ENCODE results near the gene TSC2. TPM values are rescaled to one million over a fixed set of nuclear protein-coding genes. Genes with fewer than 3 reads are reported as not detected.
"Not testable (repeated sequence)": the region's sequence is repeated elsewhere in the genome, so short reads cannot be mapped to it uniquely, and the experiment has no call there.

The TSC2 gene
- polyA plus RNA-seq, 2 donors: 31.1 to 66.6 TPM

- not testable (repeated sequence) for H3K27me3 ChIP-seq (ENCODE audit: control insufficient read depth in 1 of 2, insufficient read depth in 2 of 2, low read length in 2 of 2); H3K4me1 ChIP-seq (ENCODE audit: control insufficient read depth in 2 of 2, insufficient read depth in 2 of 2, low read length in 1 of 2); H3K27ac ChIP-seq (ENCODE audit: low read depth in 2 of 2, low read length in 1 of 2); H3K4me3 ChIP-seq (ENCODE audit: low read depth in 1 of 2, low read length in 2 of 2); H3K9me3 ChIP-seq (ENCODE audit: control insufficient read depth in 2 of 2, insufficient read depth in 1 of 2, low read depth in 1 of 2, low read length in 1 of 2)
- 90% methylated on average over 40 to 43 of the region's 43 CpGs for WGBS, 2 donors
- peaks cover 7 to 56% of the 10 kb centered on the region in 2 donors for H3K36me3 ChIP-seq (ENCODE audit: control insufficient read depth in 2 of 2, insufficient read depth in 2 of 2, low read length in 1 of 2)
Measured at GRCh38 chr16:2110332-2111008, 62.7 kb downstream of the TSC2 start.

- not testable (repeated sequence) for H3K27me3 ChIP-seq (ENCODE audit: control insufficient read depth in 1 of 2, insufficient read depth in 2 of 2, low read length in 2 of 2); H3K27ac ChIP-seq (ENCODE audit: low read depth in 2 of 2, low read length in 1 of 2); H3K4me1 ChIP-seq (ENCODE audit: control insufficient read depth in 2 of 2, insufficient read depth in 2 of 2, low read length in 1 of 2); H3K4me3 ChIP-seq (ENCODE audit: low read depth in 1 of 2, low read length in 2 of 2); H3K9me3 ChIP-seq (ENCODE audit: control insufficient read depth in 2 of 2, insufficient read depth in 1 of 2, low read depth in 1 of 2, low read length in 1 of 2)
- H3K36me3 ChIP-seq (ENCODE audit: control insufficient read depth in 2 of 2, insufficient read depth in 2 of 2, low read length in 1 of 2): peaks cover 7 to 52% of the 10 kb centered on the region in 2 donors
- 94 to 95% methylated on average over 34 to 36 of the region's 36 CpGs for WGBS, 2 donors
Measured at GRCh38 chr16:2111009-2111353, 63.2 kb downstream of the TSC2 start.

GRCh38 chr16:2111412-2112335 is 63.9 kb downstream of the TSC2 start:
- not testable (repeated sequence) for H3K27ac ChIP-seq (ENCODE audit: low read depth in 2 of 2, low read length in 1 of 2); H3K4me3 ChIP-seq (ENCODE audit: low read depth in 1 of 2, low read length in 2 of 2); H3K9me3 ChIP-seq (ENCODE audit: control insufficient read depth in 2 of 2, insufficient read depth in 1 of 2, low read depth in 1 of 2, low read length in 1 of 2); H3K27me3 ChIP-seq (ENCODE audit: control insufficient read depth in 1 of 2, insufficient read depth in 2 of 2, low read length in 2 of 2); H3K4me1 ChIP-seq (ENCODE audit: control insufficient read depth in 2 of 2, insufficient read depth in 2 of 2, low read length in 1 of 2)
- peaks cover 7 to 49% of the 10 kb centered on the region in 2 donors for H3K36me3 ChIP-seq (ENCODE audit: control insufficient read depth in 2 of 2, insufficient read depth in 2 of 2, low read length in 1 of 2)
- 90 to 92% methylated on average over 58 to 65 of the region's 65 CpGs for WGBS, 2 donors

GRCh38 chr16:2112539-2113106 is 64.8 kb downstream of the TSC2 start:
- not testable (repeated sequence) for H3K4me3 ChIP-seq (ENCODE audit: low read depth in 1 of 2, low read length in 2 of 2); H3K9me3 ChIP-seq (ENCODE audit: control insufficient read depth in 2 of 2, insufficient read depth in 1 of 2, low read depth in 1 of 2, low read length in 1 of 2); H3K27ac ChIP-seq (ENCODE audit: low read depth in 2 of 2, low read length in 1 of 2); H3K4me1 ChIP-seq (ENCODE audit: control insufficient read depth in 2 of 2, insufficient read depth in 2 of 2, low read length in 1 of 2); H3K27me3 ChIP-seq (ENCODE audit: control insufficient read depth in 1 of 2, insufficient read depth in 2 of 2, low read length in 2 of 2)
- peaks cover 4 to 42% of the 10 kb centered on the region in 2 donors for H3K36me3 ChIP-seq (ENCODE audit: control insufficient read depth in 2 of 2, insufficient read depth in 2 of 2, low read length in 1 of 2)
- WGBS, 2 donors: 83% methylated on average over 25 to 30 of the region's 30 CpGs

- not testable (repeated sequence) for H3K9me3 ChIP-seq (ENCODE audit: control insufficient read depth in 2 of 2, insufficient read depth in 1 of 2, low read depth in 1 of 2, low read length in 1 of 2); H3K4me3 ChIP-seq (ENCODE audit: low read depth in 1 of 2, low read length in 2 of 2); H3K27ac ChIP-seq (ENCODE audit: low read depth in 2 of 2, low read length in 1 of 2); H3K27me3 ChIP-seq (ENCODE audit: control insufficient read depth in 1 of 2, insufficient read depth in 2 of 2, low read length in 2 of 2); H3K4me1 ChIP-seq (ENCODE audit: control insufficient read depth in 2 of 2, insufficient read depth in 2 of 2, low read length in 1 of 2)
- 86 to 95% methylated on average over 21 to 26 of the region's 26 CpGs for WGBS, 2 donors
- peaks cover 4 to 29% of the 10 kb centered on the region in 2 donors for H3K36me3 ChIP-seq (ENCODE audit: control insufficient read depth in 2 of 2, insufficient read depth in 2 of 2, low read length in 1 of 2)
Measured at GRCh38 chr16:2114225-2114624, 66.4 kb downstream of the TSC2 start.

- peaks cover 4 to 27% of the 10 kb centered on the region in 2 donors for H3K36me3 ChIP-seq (ENCODE audit: control insufficient read depth in 2 of 2, insufficient read depth in 2 of 2, low read length in 1 of 2)
- H3K27ac ChIP-seq (ENCODE audit: low read depth in 2 of 2, low read length in 1 of 2): not testable (repeated sequence)
- 86 to 89% methylated on average over 28 to 33 of the region's 34 CpGs for WGBS, 2 donors
Measured at GRCh38 chr16:2114885-2115590, 67.3 kb downstream of the TSC2 start.

GRCh38 chr16:2115591-2115973 is 67.8 kb downstream of the TSC2 start:
- Histone ChIP-seq H3K27ac (ENCODE audit: low read depth in 2 of 2, low read length in 1 of 2) (no peak overlapping the region), H3K9me3 (ENCODE audit: control insufficient read depth in 2 of 2, insufficient read depth in 1 of 2, low read depth in 1 of 2, low read length in 1 of 2) (no peaks in the 10 kb centered on the region), H3K36me3 (ENCODE audit: control insufficient read depth in 2 of 2, insufficient read depth in 2 of 2, low read length in 1 of 2) (peaks cover 4 to 22% of the 10 kb centered on the region in 2 donors), H3K27me3 (ENCODE audit: control insufficient read depth in 1 of 2, insufficient read depth in 2 of 2, low read length in 2 of 2) (no peaks in the 10 kb centered on the region), H3K4me3 (ENCODE audit: low read depth in 1 of 2, low read length in 2 of 2) (no peak overlapping the region), H3K4me1 (ENCODE audit: control insufficient read depth in 2 of 2, insufficient read depth in 2 of 2, low read length in 1 of 2) (no peaks in the 10 kb centered on the region)
- 87 to 89% methylated on average over 11 to 13 of the region's 13 CpGs for WGBS, 2 donors

More at GRCh38 chr16:2114885-2115590, 67.3 kb downstream of the TSC2 start:
- not testable (repeated sequence) for H3K9me3 ChIP-seq (ENCODE audit: control insufficient read depth in 2 of 2, insufficient read depth in 1 of 2, low read depth in 1 of 2, low read length in 1 of 2); H3K27me3 ChIP-seq (ENCODE audit: control insufficient read depth in 1 of 2, insufficient read depth in 2 of 2, low read length in 2 of 2); H3K4me3 ChIP-seq (ENCODE audit: low read depth in 1 of 2, low read length in 2 of 2); H3K4me1 ChIP-seq (ENCODE audit: control insufficient read depth in 2 of 2, insufficient read depth in 2 of 2, low read length in 1 of 2)

- not testable (repeated sequence) for H3K4me1 ChIP-seq (ENCODE audit: control insufficient read depth in 2 of 2, insufficient read depth in 2 of 2, low read length in 1 of 2); H3K9me3 ChIP-seq (ENCODE audit: control insufficient read depth in 2 of 2, insufficient read depth in 1 of 2, low read depth in 1 of 2, low read length in 1 of 2); H3K27ac ChIP-seq (ENCODE audit: low read depth in 2 of 2, low read length in 1 of 2); H3K27me3 ChIP-seq (ENCODE audit: control insufficient read depth in 1 of 2, insufficient read depth in 2 of 2, low read length in 2 of 2); H3K4me3 ChIP-seq (ENCODE audit: low read depth in 1 of 2, low read length in 2 of 2)
- 77 to 79% methylated on average over 17 to 21 of the region's 24 CpGs for WGBS, 2 donors
- peaks cover 4 to 14% of the 10 kb centered on the region in 2 donors for H3K36me3 ChIP-seq (ENCODE audit: control insufficient read depth in 2 of 2, insufficient read depth in 2 of 2, low read length in 1 of 2)
Measured at GRCh38 chr16:2116428-2116827, 68.6 kb downstream of the TSC2 start.

- H3K4me1 ChIP-seq (ENCODE audit: control insufficient read depth in 2 of 2, insufficient read depth in 2 of 2, low read length in 1 of 2); H3K4me3 ChIP-seq (ENCODE audit: low read depth in 1 of 2, low read length in 2 of 2); H3K9me3 ChIP-seq (ENCODE audit: control insufficient read depth in 2 of 2, insufficient read depth in 1 of 2, low read depth in 1 of 2, low read length in 1 of 2); H3K27me3 ChIP-seq (ENCODE audit: control insufficient read depth in 1 of 2, insufficient read depth in 2 of 2, low read length in 2 of 2); H3K27ac ChIP-seq (ENCODE audit: low read depth in 2 of 2, low read length in 1 of 2): not testable (repeated sequence)
- peaks cover 0 to 12% of the 10 kb centered on the region in 2 donors for H3K36me3 ChIP-seq (ENCODE audit: control insufficient read depth in 2 of 2, insufficient read depth in 2 of 2, low read length in 1 of 2)
- 90 to 91% methylated on average over 15 to 24 of the region's 25 CpGs for WGBS, 2 donors
Measured at GRCh38 chr16:2117341-2117740, 69.6 kb downstream of the TSC2 start.

Data from esophagus (tissue), 2 donors.